Activated CD4-positive, alpha-beta T cell treated with anti-CD3 and anti-CD28 coated beads, Interleukin-2, amount 10 ng/mL, durations not matched to agents 24 days and 14 days (primary cell): ENCODE data around the gene LNPK. TPM values are rescaled to one million over a fixed set of nuclear protein-coding genes. Genes with fewer than 3 reads are reported as not detected.

Experiments used
- DNase-seq: peaks from one replicate; pipeline ENCODE4 v3.0.0; 2022
- H3K27ac Mint-ChIP-seq: one replicate; pipeline ENCODE4 v1.8.0; 2022; ENCODE audit warnings: mild to moderate bottlenecking, mixed read lengths
- H3K27me3 Mint-ChIP-seq: one replicate; pipeline ENCODE4 v1.8.0; 2022; ENCODE audit warnings: mixed read lengths
- H3K36me3 Mint-ChIP-seq: one replicate; pipeline ENCODE4 v1.8.0; 2022; ENCODE audit warnings: low read depth, mild to moderate bottlenecking, mixed read lengths
- H3K4me1 Mint-ChIP-seq: one replicate; pipeline ENCODE4 v1.8.0; 2021; ENCODE audit warnings: mixed read lengths
- H3K4me3 Mint-ChIP-seq: one replicate; pipeline ENCODE4 v1.8.0; 2022; ENCODE audit warnings: mild to moderate bottlenecking, moderate library complexity, mixed read lengths
- H3K9me3 Mint-ChIP-seq: one replicate; pipeline ENCODE4 v1.8.0; 2021; ENCODE audit warnings: mixed read lengths
- intact Hi-C: fragments of 100-400 bp; cut with micrococcal nuclease; formaldehyde crosslinking; loops from one replicate; pipeline ENCODE4 v1.15.1; 2023
- total RNA-seq: library from RNA; stranded (reverse); gene quantifications from 2 replicates; pipeline ENCODE4 v1.2.3, GENCODE V29; 2022

The LNPK gene
- total RNA-seq, 1 donor from 2014 or later: 47.8 TPM

GRCh38 chr2:175950512-175950911 lies 51.6 kb downstream of the LNPK start:
- intact Hi-C loops: no loop called here
- Mint-ChIP-seq H3K4me1 (no peaks in the 10 kb centered on the region), H3K36me3 (peaks cover 11% of the 10 kb centered on the region), H3K4me3 (no peak overlapping the region), H3K27me3 (no peaks in the 10 kb centered on the region), H3K9me3 (no peaks in the 10 kb centered on the region), H3K27ac (no peak overlapping the region)
- DNase-seq: no peak

- Mint-ChIP-seq H3K4me3 (no peak overlapping the region), H3K9me3 (no peaks in the 10 kb centered on the region), H3K36me3 (peaks cover 11% of the 10 kb centered on the region), H3K27ac (no peak overlapping the region), H3K27me3 (no peaks in the 10 kb centered on the region), H3K4me1 (no peaks in the 10 kb centered on the region)
- intact Hi-C loops: no loop called here
- DNase-seq: no peak
Observed at GRCh38 chr2:175948191-175948590, 53.9 kb downstream of the LNPK start.

GRCh38 chr2:175947073-175947472 lies 55.0 kb downstream of the LNPK start:
- Mint-ChIP-seq H3K4me3 (no peak overlapping the region), H3K27ac (no peak overlapping the region), H3K36me3 (peaks cover 13% of the 10 kb centered on the region), H3K27me3 (no peaks in the 10 kb centered on the region), H3K9me3 (no peaks in the 10 kb centered on the region), H3K4me1 (no peaks in the 10 kb centered on the region)
- DNase-seq: no peak
- intact Hi-C loops: no loop called here

- Mint-ChIP-seq H3K4me1 (no peaks in the 10 kb centered on the region), H3K27ac (no peak overlapping the region), H3K27me3 (no peaks in the 10 kb centered on the region), H3K9me3 (no peaks in the 10 kb centered on the region), H3K36me3 (peaks cover 12% of the 10 kb centered on the region), H3K4me3 (no peak overlapping the region)
- no peak for DNase-seq
- intact Hi-C loops: no loop called here
Observed at GRCh38 chr2:175941699-175942098, 60.4 kb downstream of the LNPK start.

GRCh38 chr2:175937216-175937615 lies 64.9 kb downstream of the LNPK start:
- Mint-ChIP-seq H3K4me3 (no peak overlapping the region), H3K9me3 (no peaks in the 10 kb centered on the region), H3K36me3 (peaks cover 22% of the 10 kb centered on the region), H3K4me1 (no peaks in the 10 kb centered on the region), H3K27me3 (no peaks in the 10 kb centered on the region), H3K27ac (no peak overlapping the region)
- no peak for DNase-seq
- intact Hi-C loops: no loop called here

- H3K4me3 Mint-ChIP-seq: no peak overlapping the region
- no peak for DNase-seq
- H3K27me3 Mint-ChIP-seq: no peaks in the 10 kb centered on the region
- no peaks in the 10 kb centered on the region for H3K9me3 Mint-ChIP-seq
- intact Hi-C loops: no loop called here
- peaks cover 7% of the 10 kb centered on the region for H3K4me1 Mint-ChIP-seq
- no peak overlapping the region for H3K27ac Mint-ChIP-seq
- peaks cover 20% of the 10 kb centered on the region for H3K36me3 Mint-ChIP-seq
Observed at GRCh38 chr2:175935289-175936181, 66.5 kb downstream of the LNPK start.

- intact Hi-C loops: no loop called here
- no peaks in the 10 kb centered on the region for H3K9me3 Mint-ChIP-seq
- H3K4me3 Mint-ChIP-seq: no peak overlapping the region
- H3K36me3 Mint-ChIP-seq: peaks cover 25% of the 10 kb centered on the region
- peaks cover 7% of the 10 kb centered on the region for H3K4me1 Mint-ChIP-seq
- H3K27ac Mint-ChIP-seq: no peak overlapping the region
- DNase-seq: no peak
- H3K27me3 Mint-ChIP-seq: no peaks in the 10 kb centered on the region
Observed at GRCh38 chr2:175932675-175933074, 69.4 kb downstream of the LNPK start.

- H3K27ac Mint-ChIP-seq: no peak overlapping the region
- no peaks in the 10 kb centered on the region for H3K27me3 Mint-ChIP-seq
- H3K4me3 Mint-ChIP-seq: no peak overlapping the region
- intact Hi-C loops: no loop called here
- peaks cover 7% of the 10 kb centered on the region for H3K4me1 Mint-ChIP-seq
- no peak for DNase-seq
- H3K9me3 Mint-ChIP-seq: no peaks in the 10 kb centered on the region
- H3K36me3 Mint-ChIP-seq: peaks cover 25% of the 10 kb centered on the region
Observed at GRCh38 chr2:175931805-175932204, 70.3 kb downstream of the LNPK start.

- no peak for DNase-seq
- Mint-ChIP-seq H3K9me3 (no peaks in the 10 kb centered on the region), H3K4me1 (peaks cover 7% of the 10 kb centered on the region), H3K27ac (no peak overlapping the region), H3K36me3 (peaks cover 27% of the 10 kb centered on the region), H3K4me3 (no peak overlapping the region), H3K27me3 (no peaks in the 10 kb centered on the region)
- intact Hi-C loops: no loop called here
Observed at GRCh38 chr2:175930504-175930903, 71.6 kb downstream of the LNPK start.

- Mint-ChIP-seq H3K27me3 (no peaks in the 10 kb centered on the region), H3K4me1 (peaks cover 7% of the 10 kb centered on the region), H3K4me3 (no peak overlapping the region), H3K36me3 (peaks cover 23% of the 10 kb centered on the region), H3K9me3 (no peaks in the 10 kb centered on the region), H3K27ac (no peak overlapping the region)
- no peak for DNase-seq
- intact Hi-C loops: no loop called here
Observed at GRCh38 chr2:175929850-175930249, 72.2 kb downstream of the LNPK start.

GRCh38 chr2:175926272-175926671 lies 75.8 kb downstream of the LNPK start:
- H3K36me3 Mint-ChIP-seq: peaks cover 22% of the 10 kb centered on the region
- DNase-seq: no peak
- no peaks in the 10 kb centered on the region for H3K9me3 Mint-ChIP-seq
- intact Hi-C loops: no loop called here
- no peaks in the 10 kb centered on the region for H3K27me3 Mint-ChIP-seq
- H3K27ac Mint-ChIP-seq: no peak overlapping the region
- no peaks in the 10 kb centered on the region for H3K4me1 Mint-ChIP-seq
- no peak overlapping the region for H3K4me3 Mint-ChIP-seq

GRCh38 chr2:175922160-175922559 lies 79.9 kb downstream of the LNPK start:
- Mint-ChIP-seq H3K27ac (no peak overlapping the region), H3K4me1 (no peaks in the 10 kb centered on the region), H3K4me3 (no peak overlapping the region), H3K9me3 (no peaks in the 10 kb centered on the region), H3K27me3 (no peaks in the 10 kb centered on the region), H3K36me3 (peaks cover 12% of the 10 kb centered on the region)
- no peak for DNase-seq
- intact Hi-C loops: no loop called here

- Mint-ChIP-seq H3K4me3 (no peak overlapping the region), H3K27ac (no peak overlapping the region), H3K4me1 (no peaks in the 10 kb centered on the region), H3K9me3 (no peaks in the 10 kb centered on the region), H3K27me3 (peaks cover 4% of the 10 kb centered on the region), H3K36me3 (no peaks in the 10 kb centered on the region)
- no peak for DNase-seq
- intact Hi-C loops: no loop called here
Observed at GRCh38 chr2:175918935-175919334, 83.1 kb downstream of the LNPK start.

GRCh38 chr2:175914846-175915245 lies 87.2 kb downstream of the LNPK start:
- Mint-ChIP-seq H3K4me1 (no peaks in the 10 kb centered on the region), H3K36me3 (no peaks in the 10 kb centered on the region), H3K27me3 (peaks cover 18% of the 10 kb centered on the region), H3K9me3 (no peaks in the 10 kb centered on the region), H3K4me3 (no peak overlapping the region), H3K27ac (no peak overlapping the region)
- intact Hi-C loops: no loop called here
- no peak for DNase-seq
